UCSD-AML1 (cell line): ENCODE results near the gene ZP4.
"Not testable (repeated sequence)": the region's sequence is repeated elsewhere in the genome, so short reads cannot be mapped to it uniquely, and the experiment has no call there.

Experiments used
- DNase-seq: peaks from one replicate; lab custom pipeline; 2025; ENCODE audit not compliant: unreplicated experiment; lab: John Stamatoyannopoulos, UW

ZP4 gene

DNA sequence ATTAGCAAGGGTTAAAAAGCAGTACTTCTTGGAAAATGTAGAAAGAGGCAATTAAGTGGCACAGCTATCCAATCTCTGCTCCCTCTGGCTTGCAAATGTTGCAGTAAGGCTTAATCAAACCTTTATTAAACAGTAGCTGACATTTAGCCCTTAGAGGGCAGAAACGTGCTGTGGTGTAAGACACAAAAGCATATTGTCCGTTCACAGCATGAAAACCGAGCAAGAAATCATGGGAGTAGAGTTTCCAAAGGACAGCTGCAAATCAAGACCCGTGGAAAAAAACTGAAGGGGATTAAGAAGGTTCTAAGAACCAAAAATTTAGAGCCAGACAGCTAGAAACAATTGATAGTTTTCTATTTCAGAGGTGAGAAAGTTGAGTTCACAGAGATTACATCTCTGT, 13.1 kb downstream of the ZP4 start:
- no peak for DNase-seq

DNA sequence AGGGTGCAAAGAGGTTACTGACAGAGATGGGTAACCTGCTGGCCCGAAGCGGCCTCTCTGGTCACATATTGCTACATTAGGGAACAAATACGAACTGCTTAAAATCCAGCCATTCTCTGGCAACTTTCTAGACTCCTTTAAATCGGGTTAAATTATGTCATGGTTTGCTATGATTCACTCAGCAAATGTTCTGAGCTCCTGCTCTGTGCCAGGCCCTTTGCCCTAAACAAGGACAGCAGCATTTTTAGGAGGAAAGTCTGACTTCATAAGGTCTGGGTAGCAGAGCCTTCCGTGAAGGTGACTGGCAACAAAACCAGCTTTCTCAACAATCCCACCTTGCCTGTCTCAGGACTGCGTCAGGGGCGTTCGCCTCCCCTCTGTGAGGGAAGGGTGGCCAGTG, 15.4 kb downstream of the ZP4 start:
- no peak for DNase-seq

DNA sequence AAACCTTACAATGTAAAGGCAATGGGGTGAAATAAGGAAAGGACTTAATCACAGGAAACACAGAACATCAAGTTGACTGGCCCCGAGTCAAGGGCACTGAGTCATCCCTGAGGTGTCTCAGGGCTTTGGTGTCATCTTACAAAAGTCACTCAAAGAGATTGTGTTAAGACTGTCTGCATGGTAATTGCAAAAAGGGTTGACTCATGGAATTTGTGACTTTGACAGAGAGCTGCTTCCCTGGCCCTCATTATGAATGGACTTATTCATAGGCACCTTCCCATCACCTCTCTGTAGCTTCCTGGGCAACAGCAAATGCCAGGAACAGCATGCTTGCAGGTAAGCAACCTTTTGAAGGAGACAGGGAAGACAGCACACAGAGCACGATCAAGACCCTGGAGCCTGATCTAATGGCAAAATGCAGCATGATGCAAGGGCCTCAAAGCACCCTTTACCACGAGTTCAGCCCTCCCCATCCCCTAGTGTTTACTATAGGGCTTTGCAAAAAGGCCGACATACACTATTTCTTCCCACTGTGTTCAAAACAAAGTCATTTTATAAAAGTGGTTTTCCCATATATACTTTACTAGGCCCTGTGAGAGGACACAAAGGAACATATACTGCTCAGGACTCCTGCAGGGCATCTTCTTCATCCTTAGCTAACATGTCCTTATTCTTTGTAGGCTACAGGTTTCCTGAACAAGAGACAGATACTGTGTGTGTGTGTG, 17.1 kb downstream of the ZP4 start:
- no peak for DNase-seq

DNA sequence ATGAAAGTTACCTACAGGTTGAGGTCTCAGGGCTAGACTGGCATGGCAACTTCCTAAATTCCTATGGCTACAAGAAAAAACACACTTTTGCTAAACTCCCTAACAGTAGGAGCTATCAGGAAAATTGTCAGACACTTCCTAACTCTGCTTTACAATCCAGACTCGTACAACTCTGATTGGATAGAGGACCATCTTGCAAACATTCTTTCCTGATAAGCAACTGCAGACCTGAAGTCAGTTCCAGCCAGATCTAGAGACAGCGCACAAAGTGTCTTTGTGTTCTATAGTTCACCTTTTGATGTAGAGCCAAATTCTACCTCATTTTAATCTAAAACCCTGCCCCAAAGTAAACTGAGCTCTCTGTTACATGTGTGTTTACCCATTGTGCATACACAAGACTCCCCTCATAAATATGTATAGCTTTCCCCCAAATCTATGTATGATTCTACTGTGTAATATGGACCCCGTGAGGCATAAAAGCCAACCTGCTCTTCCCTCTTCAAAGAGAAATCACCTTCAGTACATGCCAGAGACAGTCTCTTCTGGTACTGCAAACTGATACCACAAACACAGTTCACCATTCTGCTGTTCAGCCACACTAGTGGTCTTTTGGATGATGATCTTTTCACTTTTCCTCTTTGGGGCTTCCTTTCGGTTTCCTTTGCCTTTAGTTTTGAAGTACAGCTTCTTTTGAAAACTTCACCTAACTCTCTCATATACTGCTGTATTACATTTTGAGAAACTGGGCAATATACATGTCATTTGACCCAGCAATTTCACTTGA, 21.7 kb downstream of the ZP4 start:
- DNase-seq: no peak

DNA sequence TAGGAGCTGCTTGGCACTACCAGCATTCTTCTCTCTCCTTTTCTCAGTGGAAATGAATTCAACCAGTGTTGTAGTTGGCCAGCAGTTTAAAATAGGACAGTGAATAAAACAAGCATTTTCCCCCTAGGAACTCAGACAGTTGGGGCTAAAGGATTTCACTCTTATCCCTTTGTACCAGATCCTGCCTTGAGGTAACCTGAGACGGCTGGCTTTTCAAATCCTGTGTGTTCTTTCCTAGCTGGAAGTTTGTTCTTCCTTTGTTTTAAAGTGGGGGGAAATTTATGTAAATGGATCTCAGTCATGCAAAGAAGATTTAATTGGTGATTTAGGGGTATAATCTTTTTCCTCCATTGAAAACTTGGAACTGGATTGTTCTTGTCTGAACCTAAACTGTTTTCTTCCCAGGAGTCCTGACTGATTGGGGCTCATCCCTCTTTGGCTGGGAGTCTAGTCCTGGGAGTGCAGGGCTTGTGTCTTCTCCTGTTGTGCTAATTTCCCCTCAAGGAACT, 23.3 kb downstream of the ZP4 start:
- DNase-seq: no peak

DNA sequence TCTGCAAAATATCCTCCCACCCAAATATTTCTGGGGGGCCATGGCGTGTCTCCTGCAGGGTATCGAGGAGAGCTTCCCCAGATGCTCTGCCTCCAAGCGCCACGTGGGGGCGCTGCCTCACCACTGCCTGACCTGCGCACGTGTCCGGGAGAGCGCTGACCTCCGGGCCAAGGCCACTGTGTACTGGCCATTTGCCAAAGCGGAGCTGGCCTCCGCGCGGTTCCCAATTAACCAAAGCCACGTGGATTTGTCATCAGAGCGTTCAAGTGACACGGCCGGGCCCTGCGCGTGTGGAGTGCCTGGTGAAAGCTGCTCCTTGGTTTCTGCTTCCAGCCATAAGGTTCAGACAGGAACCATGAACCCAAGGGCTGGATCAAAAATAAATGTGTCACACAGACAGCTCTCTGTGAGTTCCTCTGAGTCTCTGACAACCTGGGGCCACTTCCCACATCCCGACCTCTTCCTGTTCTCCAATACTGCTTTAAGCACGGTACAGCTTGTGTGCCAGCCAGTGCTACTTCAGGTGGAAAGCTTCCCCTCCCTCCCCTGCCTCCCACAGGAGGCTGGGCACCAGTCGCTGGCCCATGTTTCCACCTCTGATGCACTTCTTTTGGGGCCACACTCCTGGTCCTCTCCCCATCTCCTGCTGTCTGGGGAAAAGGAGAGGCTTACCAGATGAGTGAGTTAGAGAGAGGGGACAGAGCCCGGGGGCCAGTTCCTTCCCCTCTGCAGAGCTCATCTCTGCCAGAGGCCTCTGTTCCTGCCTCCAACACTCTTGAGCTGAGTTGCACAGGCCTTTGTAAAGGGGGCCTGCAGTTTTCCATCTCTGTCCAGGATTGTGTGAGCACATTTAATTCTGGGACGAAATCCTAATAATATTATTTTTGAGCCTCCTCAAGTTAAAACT, 26.1 kb downstream of the ZP4 start:
- DNase-seq: peak; percentile 72

DNA sequence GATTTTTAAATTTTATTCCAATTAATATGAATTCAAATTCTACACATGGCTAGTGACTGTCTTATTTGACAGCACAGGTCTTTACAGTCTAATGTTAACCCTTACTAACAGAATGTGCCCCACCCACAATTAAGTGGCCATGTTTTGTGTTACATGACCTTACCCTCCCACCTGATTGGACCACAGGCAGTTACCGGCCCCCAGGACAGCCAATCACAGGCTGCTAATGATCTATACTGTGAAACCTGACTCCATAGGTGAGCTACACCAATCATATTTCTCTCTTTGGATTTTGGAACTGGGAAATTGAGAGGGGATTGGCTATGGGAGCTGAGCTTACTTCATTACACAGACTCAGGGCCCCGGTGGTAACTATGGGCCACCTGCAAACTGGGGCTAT, 27.5 kb downstream of the ZP4 start:
- no peak for DNase-seq

DNA sequence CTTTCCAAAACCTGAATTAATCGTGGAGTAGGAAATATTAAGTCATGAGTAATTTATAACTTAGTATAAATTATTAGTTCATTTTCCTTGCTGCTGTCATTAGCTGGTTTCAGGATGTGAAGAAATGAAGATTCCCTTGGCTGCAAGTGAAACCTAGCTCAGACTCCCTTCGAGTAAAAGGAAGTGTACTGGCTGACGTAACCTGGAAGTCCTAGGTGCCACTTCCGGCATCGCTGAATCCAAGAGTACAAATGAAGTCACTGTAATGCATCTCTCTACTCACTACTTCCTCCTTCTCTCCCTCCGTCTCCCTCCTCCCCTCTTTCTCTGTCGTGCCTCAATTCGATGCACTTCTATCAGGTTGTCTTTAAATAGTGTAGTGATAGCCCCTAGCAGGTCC, 28.8 kb downstream of the ZP4 start:
- no peak for DNase-seq

DNA sequence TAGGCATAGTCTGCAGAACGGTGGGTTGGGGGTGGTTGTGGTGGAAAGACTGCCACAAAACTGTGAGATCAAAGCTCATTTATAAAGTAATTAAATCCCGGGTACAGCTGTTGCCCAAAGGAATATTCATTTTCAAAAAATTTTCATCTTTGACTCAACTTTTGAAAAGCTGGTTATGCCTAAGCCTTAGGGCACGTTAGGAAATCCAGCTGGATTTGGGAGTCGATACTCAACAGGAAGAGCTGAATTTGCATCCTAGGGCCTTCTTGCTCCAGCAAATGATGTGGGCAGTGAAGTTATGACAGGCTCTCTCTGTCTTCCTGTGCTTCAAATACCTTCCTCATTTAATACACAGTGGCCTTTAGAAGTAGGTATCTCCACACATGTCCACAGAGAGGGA, 31.7 kb downstream of the ZP4 start:
- no peak for DNase-seq

DNA sequence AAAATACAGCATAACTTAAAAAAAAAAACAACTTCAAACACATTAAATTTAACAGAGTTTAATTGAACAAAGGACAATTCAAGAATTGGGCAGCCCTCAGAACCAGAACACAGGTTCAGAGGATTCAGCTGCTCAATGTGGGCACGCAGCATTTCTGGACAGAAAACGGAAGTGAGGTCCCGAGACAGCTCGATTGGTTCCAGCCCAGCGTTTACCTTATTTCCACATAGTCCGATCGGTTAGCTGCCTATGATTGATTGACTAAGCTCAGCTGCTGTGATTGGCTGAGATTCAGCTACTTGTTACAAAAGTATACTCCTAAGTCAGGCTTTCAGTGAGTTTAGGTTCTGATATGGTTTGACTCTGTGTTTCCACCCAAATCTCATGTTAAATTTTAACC, 33.3 kb downstream of the ZP4 start:
- no peak for DNase-seq

DNA sequence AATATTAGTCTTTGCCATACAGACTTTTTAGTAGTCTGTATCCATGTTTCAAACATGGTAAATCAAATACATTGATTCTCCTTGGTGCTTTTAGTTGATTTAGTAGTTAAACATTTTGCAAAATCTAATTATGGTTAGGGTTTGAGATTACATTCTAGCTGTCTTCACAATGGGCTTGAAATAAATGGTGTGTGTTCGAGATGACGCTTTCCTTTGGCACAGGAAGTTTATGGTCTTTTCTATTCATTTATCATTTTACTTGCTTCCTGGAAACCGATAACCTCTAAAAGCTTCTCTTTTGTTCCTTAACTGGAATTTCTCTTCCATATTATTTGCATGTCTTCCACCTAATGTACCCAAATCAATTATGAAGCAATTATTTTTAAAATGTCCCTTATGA, 38.4 kb downstream of the ZP4 start:
- DNase-seq: no peak

DNA sequence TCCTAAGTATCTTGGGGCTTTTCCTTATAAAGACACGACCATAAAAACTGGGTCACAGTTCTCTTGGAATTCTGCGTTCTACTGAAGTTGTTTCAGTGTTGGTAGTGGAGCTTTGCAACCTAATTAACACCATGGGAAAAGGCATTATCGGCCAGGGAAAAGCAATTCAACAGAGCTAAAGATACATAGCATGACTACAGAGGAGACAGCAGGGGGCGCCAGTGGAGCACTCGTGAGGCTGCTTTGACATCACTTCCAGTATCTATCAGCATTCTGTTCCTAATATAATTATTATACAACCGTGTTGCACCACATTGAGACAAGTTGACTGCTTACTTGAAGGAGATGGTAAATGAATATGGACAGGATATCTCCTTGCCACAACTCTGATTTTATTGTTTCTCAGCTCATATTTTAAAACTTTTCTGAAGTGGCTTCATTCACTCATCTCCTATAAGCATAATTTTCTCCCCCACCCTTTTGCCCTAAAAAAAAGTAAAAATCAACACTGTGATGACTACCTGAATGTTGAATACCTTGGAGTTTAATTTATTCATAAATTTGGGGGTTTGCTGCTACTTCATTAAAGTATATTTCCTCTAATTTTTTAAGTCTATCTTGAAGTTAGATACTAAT, 39.4 kb downstream of the ZP4 start:
- DNase-seq: peak; percentile 54

DNA sequence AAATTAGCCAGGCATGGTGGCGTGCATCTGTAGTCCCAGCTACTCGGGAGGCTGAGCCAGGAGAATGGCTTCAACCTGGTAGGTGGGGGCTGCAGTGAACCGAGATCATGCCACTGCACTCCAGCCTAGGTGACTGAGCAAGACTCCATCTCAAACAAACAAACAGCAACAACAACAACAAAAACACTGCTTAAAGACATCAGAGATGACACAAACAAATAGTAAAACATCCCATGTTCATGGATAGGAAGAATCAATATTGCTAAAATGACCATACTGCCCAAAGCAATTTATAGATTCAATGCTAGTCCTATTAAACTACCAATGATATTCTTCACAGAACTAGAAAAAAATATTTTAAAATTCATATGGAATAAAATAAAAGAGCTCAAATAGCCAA, 47.2 kb downstream of the ZP4 start:
- not testable (repeated sequence) for DNase-seq

DNA sequence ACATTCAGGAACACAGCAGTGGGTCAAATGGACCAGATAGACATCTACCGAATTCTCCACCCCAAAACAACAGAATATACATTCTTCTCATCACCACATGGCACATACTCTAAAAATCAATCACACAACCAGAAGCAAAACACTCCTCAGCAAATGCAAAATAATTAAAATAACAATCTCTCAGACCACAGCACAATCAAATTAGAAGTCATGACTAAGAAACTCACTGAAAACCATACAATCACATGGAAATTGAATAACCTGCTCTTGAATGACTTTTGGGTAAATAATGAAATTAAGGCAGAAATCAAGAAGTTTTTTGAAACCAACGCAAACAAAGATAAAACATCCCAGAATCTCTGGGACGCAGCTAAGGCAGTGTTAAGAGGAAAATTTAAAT, 49.2 kb downstream of the ZP4 start:
- DNase-seq: no peak

DNA sequence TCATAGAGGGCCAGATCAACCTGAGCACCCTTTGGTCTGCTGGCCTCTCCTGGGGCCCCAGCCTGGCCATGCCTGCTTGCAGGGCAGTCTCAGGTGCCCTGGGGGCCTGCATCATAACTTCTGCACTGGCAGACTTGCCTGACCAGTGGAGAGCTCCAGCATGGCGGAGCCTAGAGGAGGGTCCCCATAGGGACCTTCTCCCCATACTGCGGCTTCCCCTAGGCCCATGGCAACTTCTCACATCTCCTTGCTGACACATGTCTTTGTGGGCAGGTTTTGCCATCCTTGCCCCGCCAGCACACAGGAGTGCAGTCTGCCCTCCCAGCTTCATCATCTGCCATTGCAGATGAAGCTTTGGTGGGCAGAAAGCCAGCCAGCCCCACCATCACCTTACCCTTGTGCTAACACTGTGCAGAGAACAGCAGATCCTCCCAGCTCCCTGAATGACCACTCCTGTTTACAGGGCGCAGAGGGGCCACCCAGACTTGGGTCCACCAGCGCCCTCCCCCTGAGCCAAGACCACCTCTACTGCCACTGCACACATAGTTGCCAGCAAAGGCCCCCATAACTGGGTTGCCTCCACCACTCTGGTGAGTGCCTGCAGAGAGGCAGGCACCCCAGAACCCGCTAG, 51.7 kb downstream of the ZP4 start:
- no peak for DNase-seq

DNA sequence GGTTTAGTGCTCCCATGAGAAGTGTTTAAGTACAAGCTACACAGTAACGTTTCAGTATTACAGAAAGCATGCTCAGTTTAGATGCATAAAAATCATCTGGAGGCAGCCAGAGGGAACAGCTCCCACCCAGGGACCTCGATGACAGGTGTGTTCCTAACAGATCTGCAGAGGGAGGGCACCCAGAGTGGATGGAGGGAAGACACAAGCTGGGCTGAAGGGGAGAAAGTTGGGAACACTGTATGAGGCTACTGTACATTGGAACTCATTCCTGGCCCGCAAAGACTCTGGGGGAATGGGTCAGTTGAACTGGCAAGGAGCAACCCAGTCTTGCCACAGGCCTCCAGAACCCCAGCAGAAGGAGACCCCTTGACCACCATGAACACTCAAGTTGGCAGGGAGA, 52.4 kb downstream of the ZP4 start:
- no peak for DNase-seq

DNA sequence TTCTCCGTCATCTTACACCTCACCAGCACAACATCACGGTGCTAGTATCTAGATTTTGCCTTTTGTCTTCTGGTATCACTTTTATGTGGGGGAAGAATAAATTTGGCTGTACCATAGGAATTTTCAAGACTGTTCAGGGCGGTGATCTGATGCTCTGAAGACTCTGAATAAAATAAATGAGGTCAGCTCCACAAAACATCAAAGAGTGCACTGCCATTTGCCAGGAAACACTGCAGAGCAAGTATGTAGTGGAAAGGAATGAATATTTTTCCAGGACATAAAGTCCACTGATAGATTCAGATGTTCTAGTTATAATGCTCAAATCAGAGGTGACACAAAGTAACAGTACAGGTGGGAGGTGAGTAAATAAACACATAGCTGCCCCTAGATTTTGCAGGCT, 56.3 kb downstream of the ZP4 start:
- no peak for DNase-seq

DNA sequence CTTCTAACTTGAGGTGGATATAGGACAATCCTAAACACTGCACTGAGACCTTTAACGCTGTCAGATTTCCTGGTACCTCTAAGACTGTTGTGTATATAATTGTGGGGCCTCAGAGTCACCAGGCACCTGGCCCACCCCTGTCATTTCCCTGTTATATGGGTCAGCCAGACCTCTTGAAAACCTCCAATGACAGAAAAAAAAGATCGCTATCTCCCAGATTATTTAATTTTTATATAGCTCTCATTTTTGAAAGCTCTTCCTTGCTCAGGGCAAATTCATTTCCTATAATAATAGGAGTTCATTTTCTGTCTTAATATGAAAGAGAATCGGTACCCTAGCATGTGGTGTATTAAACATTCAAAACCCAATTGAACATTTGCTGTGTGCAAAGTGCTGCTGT, 56.7 kb downstream of the ZP4 start:
- no peak for DNase-seq

DNA sequence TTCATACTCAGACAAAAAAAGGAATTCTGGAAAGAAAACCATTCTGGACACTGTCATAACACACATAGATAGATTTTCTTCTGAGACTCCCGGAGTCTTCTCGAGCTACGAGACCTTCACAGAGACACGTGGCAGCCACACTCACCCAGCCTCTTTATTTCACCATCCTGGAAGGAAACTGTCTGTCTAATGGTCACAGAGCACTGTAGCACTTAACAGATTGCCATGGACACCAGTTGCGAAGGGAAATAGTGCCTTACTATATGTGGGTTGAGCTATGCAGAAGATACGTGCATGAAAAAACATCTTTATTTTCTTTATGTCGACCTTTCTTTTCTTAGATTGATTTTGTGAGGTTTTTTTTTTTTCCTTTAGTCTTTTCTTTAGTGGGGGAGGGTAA, 57.9 kb downstream of the ZP4 start:
- DNase-seq: no peak
